H4 (cell line): ENCODE data around the gene ABHD2. TPM values are rescaled to one million over a fixed set of nuclear protein-coding genes. Genes with fewer than 3 reads are reported as not detected.
A peak's percentile ranks its signal among the peaks of the same experiment; 100 is the strongest.
"Not testable (repeated sequence)": the region's sequence is repeated elsewhere in the genome, so short reads cannot be mapped to it uniquely, and the experiment has no call there.

Experiments
- DNase-seq: peaks from one replicate; pipeline ENCODE4 v3.0.0-alpha.2; 2015; ENCODE audit warnings: low spot score
- total RNA-seq: library from RNA; depleted of rRNA; stranded (reverse); fragments of >200 nt; shearing (Covaris generic); gene quantifications from 2 replicates; pipeline ENCODE4 v1.2.3, GENCODE V29; 2014

The ABHD2 gene
- total RNA-seq, 1 experiment from 2014 or later = 19.0 TPM

- not testable (repeated sequence) for DNase-seq
Observed at GRCh38 chr15:89120479-89121000, 32.3 kb downstream of the ABHD2 start.

GRCh38 chr15:89121414-89121813 is 33.2 kb downstream of the ABHD2 start:
- no peak for DNase-seq

GRCh38 chr15:89122505-89123180 is 34.4 kb downstream of the ABHD2 start:
- no peak for DNase-seq

GRCh38 chr15:89123181-89123525 is 34.9 kb downstream of the ABHD2 start:
- no peak for DNase-seq

- DNase-seq = no peak
Observed at GRCh38 chr15:89125088-89125826, 37.0 kb downstream of the ABHD2 start.

GRCh38 chr15:89126009-89126408 is 37.8 kb downstream of the ABHD2 start:
- DNase-seq = no peak

GRCh38 chr15:89127054-89127702 is 38.9 kb downstream of the ABHD2 start:
- no peak for DNase-seq

GRCh38 chr15:89128320-89129122 is 40.3 kb downstream of the ABHD2 start:
- no peak for DNase-seq

- peak; percentile 16 for DNase-seq
Observed at GRCh38 chr15:89129123-89129815, 41.0 kb downstream of the ABHD2 start.

- DNase-seq = no peak
Observed at GRCh38 chr15:89129816-89130134, 41.5 kb downstream of the ABHD2 start.

- no peak for DNase-seq
Observed at GRCh38 chr15:89130201-89130600, 41.9 kb downstream of the ABHD2 start.

GRCh38 chr15:89131731-89132130 is 43.5 kb downstream of the ABHD2 start:
- DNase-seq = no peak

- DNase-seq = no peak
Observed at GRCh38 chr15:89132611-89133507, 44.6 kb downstream of the ABHD2 start.

- not testable (repeated sequence) for DNase-seq
Observed at GRCh38 chr15:89135387-89136077, 47.3 kb downstream of the ABHD2 start.

GRCh38 chr15:89136078-89136806 is 48.0 kb downstream of the ABHD2 start:
- DNase-seq = no peak

- DNase-seq = no peak
Observed at GRCh38 chr15:89136818-89137772, 48.8 kb downstream of the ABHD2 start.

- no peak for DNase-seq
Observed at GRCh38 chr15:89137926-89138325, 49.7 kb downstream of the ABHD2 start.
